Right renal pelvis (tissue), 4 donors: Measurements from ENCODE around the gene USP17L11. TPM values are rescaled to one million over a fixed set of nuclear protein-coding genes. Genes with fewer than 3 reads are reported as not detected.

Experiments used
- polyA plus RNA-seq, 4 donors: library from polyadenylated mRNA; unstranded; fragments of 120-200 nt; gene quantifications; one replicate each; pipeline ENCODE4 v1.2.1, GENCODE V29; 2013; ENCODE audit not compliant: insufficient read length in 4 of 4

Gene USP17L11
- polyA plus RNA-seq, 4 donors: not detected

Other genes starting within 250 kb of the USP17L11 start
- gene FAM90A26, start 45.0 kb upstream of the USP17L11 start, polyA plus RNA-seq: under 1 TPM in 1 of 4 donors, not detected in 3; 0.05 TPM
- not detected for gene USP17L10, start 4.7 kb upstream of the USP17L11 start, polyA plus RNA-seq
- gene USP17L12, start 4.7 kb downstream of the USP17L11 start, polyA plus RNA-seq: not detected
- not detected for gene USP17L13, start 9.5 kb downstream of the USP17L11 start, polyA plus RNA-seq
- gene USP17L15, start 19.0 kb downstream of the USP17L11 start, polyA plus RNA-seq: under 1 TPM in 1 of 4 donors, not detected in 3; 0.11 TPM
- not detected for gene USP17L17, start 28.5 kb downstream of the USP17L11 start, polyA plus RNA-seq
- not detected for gene USP17L18, start 33.2 kb downstream of the USP17L11 start, polyA plus RNA-seq
- not detected for gene USP17L19, start 38.0 kb downstream of the USP17L11 start, polyA plus RNA-seq
- not detected for gene USP17L20, start 42.7 kb downstream of the USP17L11 start, polyA plus RNA-seq
- gene USP17L21, start 47.5 kb downstream of the USP17L11 start, polyA plus RNA-seq: not detected
- not detected for gene USP17L22, start 52.2 kb downstream of the USP17L11 start, polyA plus RNA-seq
- not detected for gene USP17L24, start 109.8 kb downstream of the USP17L11 start, polyA plus RNA-seq
- not detected for gene USP17L25, start 114.5 kb downstream of the USP17L11 start, polyA plus RNA-seq
- gene USP17L26, start 119.3 kb downstream of the USP17L11 start, polyA plus RNA-seq: not detected
- gene USP17L5, start 124.0 kb downstream of the USP17L11 start, polyA plus RNA-seq: not detected
- gene USP17L27, start 128.7 kb downstream of the USP17L11 start, polyA plus RNA-seq: not detected
- gene USP17L28, start 133.5 kb downstream of the USP17L11 start, polyA plus RNA-seq: not detected
- not detected for gene USP17L29, start 138.2 kb downstream of the USP17L11 start, polyA plus RNA-seq
- gene USP17L30, start 147.7 kb downstream of the USP17L11 start, polyA plus RNA-seq: not detected
- gene DEFB131A, start 229.0 kb downstream of the USP17L11 start, polyA plus RNA-seq: not detected